ENCODE measurements around the gene COL4A1. TPM values are rescaled to one million over a fixed set of nuclear protein-coding genes. Genes with fewer than 3 reads are reported as not detected.
A peak's percentile ranks its signal among the peaks of the same experiment; 100 is the strongest.

The COL4A1 gene
- total RNA-seq, 4 donors from 2014 or later, result 278 to 618 (median 440) TPM

GRCh38 chr13:110259651-110260050, 47.3 kb downstream of the COL4A1 start:
- no peaks in the 10 kb centered on the region for H3K9me3 ChIP-seq
- ATAC-seq, result no peak
- no peak overlapping the region for H3K4me3 ChIP-seq
- 37 to 62% methylated on average over 6 of the region's 6 CpGs for WGBS, 2 donors (ENCODE audit: low coverage in 1 of 2)
- H3K36me3 ChIP-seq, result no peaks in the 10 kb centered on the region
- H3K4me1 ChIP-seq, result peaks cover 18 to 86% (median 52%) of the 10 kb centered on the region in 3 donors
- TF ChIP-seq CTCF (IDR thresholded peaks at IDR 0.05) (no peak), POLR2AphosphoS5 (IDR thresholded peaks at IDR 0.05) (no peak)
- peak overlapping the region; percentile 4 to 88 (median 70) for H3K27ac ChIP-seq
- H3K27me3 ChIP-seq, result no peaks in the 10 kb centered on the region

DNA sequence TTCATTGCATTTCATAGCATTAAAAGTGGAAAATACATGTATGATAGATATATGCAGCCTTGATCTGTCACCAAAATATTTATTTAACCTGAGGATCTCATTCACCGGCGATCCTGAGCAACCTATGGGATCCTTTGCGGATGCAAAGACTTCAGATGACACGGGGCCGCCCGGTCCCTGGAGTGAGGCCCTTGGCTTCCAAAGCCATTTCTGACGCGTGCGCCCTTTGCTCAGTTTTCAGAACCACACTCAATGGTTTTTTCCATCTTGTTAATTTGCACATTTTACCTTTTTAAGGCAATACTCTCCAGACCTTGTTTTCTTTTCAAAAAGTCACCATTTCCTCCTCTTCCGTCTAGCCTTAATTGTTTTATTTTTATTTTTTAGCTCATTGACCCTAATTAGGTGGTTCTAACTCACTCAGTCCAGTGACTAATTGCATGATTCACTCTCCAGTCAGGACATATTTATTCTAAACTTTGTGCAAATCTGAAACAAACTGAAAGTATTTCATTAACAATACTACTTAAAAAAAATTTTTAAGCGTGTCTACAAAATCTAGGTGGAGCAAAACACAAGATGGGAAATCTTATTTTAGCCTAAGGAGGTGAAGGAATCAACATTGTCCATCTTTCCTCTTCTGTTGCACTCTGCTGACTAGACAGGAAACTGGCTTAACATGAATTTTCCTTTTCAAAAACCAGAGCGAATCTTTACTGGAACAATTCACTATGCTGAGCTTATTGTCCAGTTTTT, 47.9 kb downstream of the COL4A1 start:
- peaks cover 17 to 86% (median 46%) of the 10 kb centered on the region in 3 donors for H3K4me1 ChIP-seq
- no peak for TF ChIP-seq EP300 (IDR thresholded peaks at IDR 0.05)
- TF ChIP-seq POLR2AphosphoS5 (IDR thresholded peaks at IDR 0.05), result peak; percentile 28
- TF ChIP-seq CTCF (IDR thresholded peaks at IDR 0.05), result no peak
- no peak for TF ChIP-seq POLR2A (IDR thresholded peaks at IDR 0.05)
- ATAC-seq, result no peak
- no peak overlapping the region for H3K4me3 ChIP-seq
- no peaks in the 10 kb centered on the region for H3K27me3 ChIP-seq
- 65 to 71% methylated on average over 12 of the region's 12 CpGs for WGBS, 2 donors (ENCODE audit: low coverage in 1 of 2)
- H3K9me3 ChIP-seq, result no peaks in the 10 kb centered on the region
- no peaks in the 10 kb centered on the region for H3K36me3 ChIP-seq
- peak overlapping the region; percentile 47 to 88 (median 70) for H3K27ac ChIP-seq

DNA sequence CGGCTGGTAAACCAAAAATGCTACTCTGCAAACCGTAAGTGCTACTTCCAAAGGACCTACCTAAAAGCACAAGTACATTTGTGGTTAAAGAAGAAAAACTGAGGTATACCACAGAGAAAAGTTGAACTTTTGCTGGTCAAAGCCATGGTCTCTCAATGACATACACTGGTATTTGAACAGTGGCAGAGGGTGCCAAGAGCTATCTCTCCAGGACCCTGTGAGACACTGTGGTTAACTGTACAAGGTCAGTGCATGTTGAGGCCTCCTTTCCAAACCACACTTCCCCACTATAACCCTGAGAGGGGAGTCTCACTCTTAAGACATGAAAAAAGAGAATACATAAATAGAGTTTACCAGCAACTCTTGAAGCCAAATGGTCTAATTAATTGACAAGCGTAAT, 49.5 kb downstream of the COL4A1 start:
- no peak for TF ChIP-seq POLR2AphosphoS5 (IDR thresholded peaks at IDR 0.05)
- TF ChIP-seq EP300 (IDR thresholded peaks at IDR 0.05), result no peak
- no peak for TF ChIP-seq CTCF (IDR thresholded peaks at IDR 0.05)
- no peak for TF ChIP-seq POLR2A (IDR thresholded peaks at IDR 0.05)
- Histone ChIP-seq H3K27me3 (no peaks in the 10 kb centered on the region), H3K9me3 (no peaks in the 10 kb centered on the region), H3K36me3 (no peaks in the 10 kb centered on the region), H3K4me3 (no peak overlapping the region), H3K27ac (peak overlapping the region; percentile 29 to 88 (median 82)), H3K4me1 (peaks cover 13 to 74% (median 33%) of the 10 kb centered on the region in 3 donors)
- ATAC-seq, result no peak
- WGBS, 2 donors (ENCODE audit: low coverage in 1 of 2), result 78 to 82% methylated on average over 2 to 3 of the region's 3 CpGs

- Histone ChIP-seq H3K27ac (peak overlapping the region; percentile 73 to 88 (median 82)), H3K36me3 (no peaks in the 10 kb centered on the region), H3K4me3 (no peak overlapping the region), H3K4me1 (peaks cover 7 to 71% (median 28%) of the 10 kb centered on the region in 3 donors), H3K27me3 (no peaks in the 10 kb centered on the region), H3K9me3 (no peaks in the 10 kb centered on the region)
- WGBS, 2 donors (ENCODE audit: low coverage in 1 of 2), result 52 to 54% methylated on average over 12 to 18 of the region's 18 CpGs
- peak; percentile 21 for ATAC-seq
- TF ChIP-seq EP300 (IDR thresholded peaks at IDR 0.05) (no peak), POLR2AphosphoS5 (IDR thresholded peaks at IDR 0.05) (peak; percentile 67), CTCF (IDR thresholded peaks at IDR 0.05) (no peak), POLR2A (IDR thresholded peaks at IDR 0.05) (peak in 1 of 2 donors; percentile 23)
Observed at GRCh38 chr13:110256126-110256905, 50.6 kb downstream of the COL4A1 start.

Data from gastroesophageal sphincter (tissue), 4 donors.